Endometrial microvascular endothelial cells (primary cell): ENCODE measurements around the gene ZSCAN18. TPM values are rescaled to one million over a fixed set of nuclear protein-coding genes. Genes with fewer than 3 reads are reported as not detected.

ENCODE experiments used
- in situ Hi-C: cut with HindIII; loops from 2 replicates; pipeline ENCODE4 v1.10.0; 2017; ENCODE audit warnings: low sequenced_read_pairs, low pct_unique_long_range_greater_than_20kb; ENCODE audit errors: inconsistent ontology term
- total RNA-seq: library from RNA; depleted of rRNA; stranded (reverse); fragments of >200 nt; gene quantifications from one replicate; pipeline ENCODE4 v1.2.3, GENCODE V29; 2015; ENCODE audit errors: inconsistent ontology term

The ZSCAN18 gene
- total RNA-seq, 1 donor from 2014 or later: 4.8 TPM

GRCh38 chr19:58089846-58090245 lies 8.2 kb downstream of the ZSCAN18 start:
- in situ Hi-C loops: no loop called here

GRCh38 chr19:58088521-58089052 lies 9.4 kb downstream of the ZSCAN18 start:
- in situ Hi-C loops: no loop called here

GRCh38 chr19:58086825-58087710 lies 11.0 kb downstream of the ZSCAN18 start:
- in situ Hi-C loops: no loop called here

GRCh38 chr19:58085348-58085875 lies 12.6 kb downstream of the ZSCAN18 start:
- in situ Hi-C loops: no loop called here

- in situ Hi-C loops: no loop called here
Measured at GRCh38 chr19:58084596-58085347, 13.3 kb downstream of the ZSCAN18 start.

- in situ Hi-C loops: no loop called here
Measured at GRCh38 chr19:58083021-58083420, 15.0 kb downstream of the ZSCAN18 start.

GRCh38 chr19:58079792-58080191 lies 18.2 kb downstream of the ZSCAN18 start:
- in situ Hi-C loops: no loop called here

GRCh38 chr19:58067240-58067912 lies 30.7 kb downstream of the ZSCAN18 start:
- in situ Hi-C loops: no loop called here

- in situ Hi-C loops: no loop called here
Measured at GRCh38 chr19:58063712-58064111, 34.3 kb downstream of the ZSCAN18 start.

- in situ Hi-C loops: no loop called here
Measured at GRCh38 chr19:58060231-58060630, 37.8 kb downstream of the ZSCAN18 start.

GRCh38 chr19:58059671-58060078 lies 38.4 kb downstream of the ZSCAN18 start:
- in situ Hi-C loops: no loop called here

- in situ Hi-C loops: no loop called here
Measured at GRCh38 chr19:58059003-58059670, 38.9 kb downstream of the ZSCAN18 start, which contains the start of gene ZNF135. Gene ZNF135, plus strand, starts transcription at chr19:58059282. Its CDS starts 721 bp downstream, at chr19:58060003.

- in situ Hi-C loops: no loop called here
Measured at GRCh38 chr19:58058467-58058866, 39.6 kb downstream of the ZSCAN18 start.

GRCh38 chr19:58056861-58057260 lies 41.2 kb downstream of the ZSCAN18 start:
- in situ Hi-C loops: no loop called here

GRCh38 chr19:58056261-58056660 lies 41.8 kb downstream of the ZSCAN18 start:
- in situ Hi-C loops: no loop called here

GRCh38 chr19:58054901-58055874 lies 42.8 kb downstream of the ZSCAN18 start:
- in situ Hi-C loops: no loop called here

GRCh38 chr19:58053480-58054156 lies 44.4 kb downstream of the ZSCAN18 start:
- in situ Hi-C loops: no loop called here
